DOHH2 (cell line): ENCODE data around the gene TMEM164.

Experiments
- CTCF ChIP-seq: fragments of 200-600 bp; sonication (generic); IDR thresholded peaks from one replicate; pipeline ENCODE4 v1.5.1; 2014; ENCODE audit warnings: antibody characterized with exemption, mild to moderate bottlenecking, low read depth, low read length; ENCODE audit not compliant: poor library complexity, severe bottlenecking
- EZH2phosphoT487 ChIP-seq: fragments of 200-600 bp; sonication (generic); IDR thresholded peaks from 2 replicates; pipeline ENCODE4 v1.6.1; 2017; ENCODE audit warnings: borderline replicate concordance, mild to moderate bottlenecking, antibody characterized with exemption, low read length, moderate library complexity, mixed read lengths

GRCh38 chrX:110114260-110114776 is 111.4 kb downstream of the TMEM164 start:
- TF ChIP-seq EZH2phosphoT487 (no peak), CTCF (no peak)
